Measurements from ENCODE around the gene NPTN.

DNA sequence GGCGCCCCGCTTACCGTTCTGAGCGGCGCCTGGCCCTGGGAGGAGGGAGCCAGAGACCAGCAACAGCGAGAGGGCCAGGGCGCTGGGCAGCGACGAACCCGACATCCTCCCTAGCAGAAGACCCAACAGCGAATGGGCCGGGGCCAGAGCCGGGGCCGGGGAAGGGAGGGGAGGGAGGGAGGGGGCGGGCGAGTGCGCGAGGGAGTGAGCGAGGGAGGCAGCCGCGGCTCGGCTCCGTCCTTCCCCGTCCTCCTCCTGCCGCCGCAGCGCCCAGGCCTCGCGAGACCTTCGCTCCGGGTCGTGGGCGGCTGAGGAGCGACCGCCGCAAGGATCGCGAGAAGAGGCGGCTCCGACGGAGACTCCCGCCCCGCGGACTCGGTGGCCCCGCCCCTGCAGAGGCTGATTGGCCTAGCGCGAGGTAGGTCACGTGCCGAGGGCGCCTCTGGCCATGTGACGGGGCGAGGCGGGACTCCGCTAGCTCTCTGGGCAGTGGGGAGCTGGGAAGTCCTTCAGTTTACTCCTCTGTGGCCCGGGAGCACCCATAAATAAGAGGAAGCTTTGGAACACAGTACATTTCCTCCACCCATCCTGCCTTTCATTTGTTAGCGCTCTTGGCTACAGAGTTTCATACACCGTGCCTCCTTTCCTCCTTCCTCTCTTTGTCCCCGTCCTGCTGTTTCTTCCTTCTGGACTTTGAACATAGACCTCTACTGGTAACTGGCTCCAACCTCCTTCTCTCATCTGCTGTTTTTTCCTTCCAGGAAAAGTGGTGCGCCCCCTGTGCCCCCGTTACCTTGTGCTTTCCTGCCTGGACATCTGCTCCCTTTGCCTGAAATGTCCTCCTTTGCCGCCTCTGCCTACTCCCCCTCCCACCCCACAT, at the start of gene NPTN:
- peak; percentile 78 to 83 for TF ChIP-seq POLR2A (IDR thresholded peaks at IDR 0.05)
- TF ChIP-seq, protein P1, sequence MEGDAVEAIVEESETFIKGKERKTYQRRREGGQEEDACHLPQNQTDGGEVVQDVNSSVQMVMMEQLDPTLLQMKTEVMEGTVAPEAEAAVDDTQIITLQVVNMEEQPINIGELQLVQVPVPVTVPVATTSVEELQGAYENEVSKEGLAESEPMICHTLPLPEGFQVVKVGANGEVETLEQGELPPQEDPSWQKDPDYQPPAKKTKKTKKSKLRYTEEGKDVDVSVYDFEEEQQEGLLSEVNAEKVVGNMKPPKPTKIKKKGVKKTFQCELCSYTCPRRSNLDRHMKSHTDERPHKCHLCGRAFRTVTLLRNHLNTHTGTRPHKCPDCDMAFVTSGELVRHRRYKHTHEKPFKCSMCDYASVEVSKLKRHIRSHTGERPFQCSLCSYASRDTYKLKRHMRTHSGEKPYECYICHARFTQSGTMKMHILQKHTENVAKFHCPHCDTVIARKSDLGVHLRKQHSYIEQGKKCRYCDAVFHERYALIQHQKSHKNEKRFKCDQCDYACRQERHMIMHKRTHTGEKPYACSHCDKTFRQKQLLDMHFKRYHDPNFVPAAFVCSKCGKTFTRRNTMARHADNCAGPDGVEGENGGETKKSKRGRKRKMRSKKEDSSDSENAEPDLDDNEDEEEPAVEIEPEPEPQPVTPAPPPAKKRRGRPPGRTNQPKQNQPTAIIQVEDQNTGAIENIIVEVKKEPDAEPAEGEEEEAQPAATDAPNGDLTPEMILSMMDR (IDR thresholded peaks at IDR 0.05) = peak in 1 of 4 experiments; percentile 8
